ENCODE results near the gene KCNA5.

KCNA5 gene

GRCh38 chr12:5027046-5027821, 16.4 kb upstream of the KCNA5 start:
- DNase-seq (ENCODE audit: low read depth): no peak

DNA sequence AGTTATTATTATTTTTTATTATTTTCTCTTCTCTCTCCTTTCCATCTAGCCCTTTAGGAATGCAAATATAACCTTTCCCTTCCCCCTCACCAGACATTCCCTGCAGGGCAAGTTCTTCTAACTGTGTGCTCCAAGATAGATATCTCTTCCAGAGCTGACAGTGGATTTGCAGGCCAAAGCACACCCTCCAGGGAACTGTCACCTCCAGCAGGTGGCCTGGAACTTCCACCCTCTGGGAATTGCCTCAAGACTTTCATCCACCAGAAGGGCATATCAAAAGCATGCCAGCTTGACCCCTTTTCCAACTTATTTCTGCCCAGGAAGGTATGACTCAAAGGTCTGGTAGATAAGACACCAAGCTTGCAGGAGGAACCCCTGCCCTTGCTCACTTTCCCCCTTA, 13.6 kb upstream of the KCNA5 start:
- DNase-seq (ENCODE audit: low read depth): no peak

DNA sequence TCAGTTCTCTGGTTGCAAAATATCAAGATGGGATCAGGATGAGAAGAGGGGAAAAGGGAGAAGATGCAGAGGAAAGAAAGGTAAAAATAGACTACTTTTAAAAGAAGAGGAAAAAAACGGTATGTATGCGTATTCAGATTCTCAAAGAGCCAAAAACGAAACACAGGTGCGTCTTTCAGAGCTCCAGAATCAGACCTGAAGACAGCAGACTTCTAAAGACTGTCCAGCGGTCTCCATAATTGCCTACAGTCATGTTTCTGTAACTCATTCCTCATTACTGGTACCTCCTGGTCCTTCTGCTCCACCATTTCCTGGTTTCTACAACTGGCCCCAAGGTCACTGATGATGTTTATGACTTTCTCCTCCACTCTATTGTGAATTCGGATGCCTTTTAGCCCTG, 12.4 kb upstream of the KCNA5 start:
- DNase-seq (ENCODE audit: low read depth): no peak

DNA sequence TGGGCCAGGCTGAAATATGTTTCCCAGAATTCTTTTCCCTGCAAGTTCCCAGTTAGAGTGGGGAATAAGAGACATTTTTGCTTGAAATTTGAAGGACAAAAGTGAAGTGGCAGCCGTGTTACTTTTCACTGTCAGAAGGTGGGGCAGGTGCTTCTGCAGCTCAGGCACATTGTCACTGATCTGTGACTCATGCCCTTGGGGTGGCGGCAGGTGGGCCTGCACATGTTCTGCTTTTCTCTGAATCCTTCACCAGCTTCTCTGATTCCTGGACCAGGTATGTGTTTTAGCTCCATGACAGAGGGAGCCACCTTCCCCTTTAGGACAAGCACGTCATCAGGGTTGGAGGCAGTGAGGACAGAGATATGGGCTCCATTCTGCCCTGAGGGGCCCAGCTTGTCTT, 11.7 kb upstream of the KCNA5 start:
- DNase-seq (ENCODE audit: low read depth): no peak

- DNase-seq (ENCODE audit: low read depth): no peak
Observed at GRCh38 chr12:5032821-5033220, 10.9 kb upstream of the KCNA5 start.

GRCh38 chr12:5033883-5034282, 9.8 kb upstream of the KCNA5 start:
- DNase-seq (ENCODE audit: low read depth): no peak

GRCh38 chr12:5034603-5035002, 9.1 kb upstream of the KCNA5 start:
- no peak for DNase-seq (ENCODE audit: low read depth)

DNA sequence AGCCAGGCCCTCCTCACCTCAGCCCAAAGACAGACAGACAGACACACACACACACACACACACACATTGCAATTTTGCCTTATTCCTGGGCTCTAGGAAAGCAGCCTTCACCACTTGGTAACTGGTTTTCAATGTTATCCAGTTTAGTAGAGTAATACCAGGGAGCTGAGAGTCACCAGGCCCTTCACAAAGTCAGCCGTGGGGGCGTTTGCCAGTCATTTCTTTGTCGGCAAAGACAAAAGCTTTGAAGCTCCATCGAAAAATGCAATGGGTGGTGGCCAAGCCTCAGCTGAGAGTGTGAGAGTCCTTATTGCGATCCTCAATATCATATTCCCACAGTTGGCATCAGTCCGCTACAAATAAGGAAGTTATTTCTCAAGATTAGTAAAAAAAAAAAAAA, 8.1 kb upstream of the KCNA5 start:
- DNase-seq (ENCODE audit: low read depth): no peak

GRCh38 chr12:5036031-5036430, 7.6 kb upstream of the KCNA5 start:
- no peak for DNase-seq (ENCODE audit: low read depth)

GRCh38 chr12:5037795-5038357, 5.8 kb upstream of the KCNA5 start:
- no peak for DNase-seq (ENCODE audit: low read depth)

DNA sequence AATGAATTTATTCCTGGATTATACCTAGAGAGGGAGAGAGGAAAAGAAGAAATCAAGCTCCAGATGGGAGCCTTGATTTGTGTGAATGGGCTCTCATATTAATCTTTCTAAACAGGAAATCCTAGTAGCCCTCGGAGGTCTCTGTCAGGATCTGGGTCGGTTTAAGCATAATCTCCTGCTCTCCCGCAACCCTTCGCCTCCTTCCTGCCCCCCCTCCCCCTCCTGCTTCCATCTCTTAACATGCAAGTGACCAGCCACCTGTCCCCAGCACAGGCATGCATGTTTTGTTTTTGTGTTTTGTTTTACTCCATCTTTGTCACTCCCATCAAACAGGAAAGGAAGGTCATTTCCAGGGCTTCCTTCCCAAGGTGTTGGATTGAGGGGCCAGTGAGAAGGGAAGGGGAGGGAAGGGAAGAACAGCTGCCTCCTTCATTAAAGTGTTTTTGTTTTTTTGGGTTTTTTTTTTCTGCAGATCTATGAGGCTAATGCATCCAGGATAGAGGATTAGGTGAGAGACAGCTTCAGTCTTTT, 4.8 kb upstream of the KCNA5 start:
- no peak for DNase-seq (ENCODE audit: low read depth)

DNA sequence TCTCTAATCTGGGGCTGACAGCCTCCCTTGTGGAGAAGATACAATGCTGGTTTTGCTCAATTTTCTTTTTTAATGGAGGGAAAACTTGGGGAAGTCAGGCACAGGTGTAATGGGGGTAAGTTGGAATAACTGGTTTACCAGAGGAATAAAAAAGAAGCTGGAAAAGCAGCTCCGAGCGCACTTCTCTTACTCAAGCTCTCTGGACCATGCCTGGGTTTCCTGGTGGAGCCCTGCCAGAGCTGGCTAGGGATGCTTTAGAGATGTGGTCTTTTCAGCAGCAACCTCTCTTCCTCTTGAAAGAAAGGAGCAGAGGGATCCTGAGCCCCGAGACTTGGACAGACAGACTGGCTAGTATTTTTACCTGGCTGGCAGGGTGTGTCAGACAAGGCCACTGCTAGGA, 3.9 kb upstream of the KCNA5 start:
- DNase-seq (ENCODE audit: low read depth): no peak

DNA sequence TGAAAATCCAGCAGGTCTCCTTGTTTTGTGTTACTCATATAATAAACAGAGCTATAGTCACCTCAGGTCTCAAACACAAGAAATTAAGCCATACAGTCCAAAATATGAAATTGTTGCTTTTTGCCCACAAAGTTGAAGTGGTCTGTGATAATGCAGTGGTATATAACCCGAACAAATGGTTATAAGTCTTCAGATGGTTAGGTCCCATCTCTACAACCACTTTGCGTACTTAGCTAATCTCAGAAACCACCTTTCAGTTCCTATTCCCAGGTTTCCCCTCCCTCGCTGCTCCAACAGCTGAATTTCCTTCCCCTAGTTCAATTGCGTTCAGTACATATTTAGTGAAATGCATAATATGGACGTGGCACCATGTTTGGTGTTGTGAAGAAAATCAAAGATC, 3.3 kb upstream of the KCNA5 start:
- no peak for DNase-seq (ENCODE audit: low read depth)

- DNase-seq (ENCODE audit: low read depth): no peak
Observed at GRCh38 chr12:5044420-5045295, 979 bp downstream of the KCNA5 start.

DNA sequence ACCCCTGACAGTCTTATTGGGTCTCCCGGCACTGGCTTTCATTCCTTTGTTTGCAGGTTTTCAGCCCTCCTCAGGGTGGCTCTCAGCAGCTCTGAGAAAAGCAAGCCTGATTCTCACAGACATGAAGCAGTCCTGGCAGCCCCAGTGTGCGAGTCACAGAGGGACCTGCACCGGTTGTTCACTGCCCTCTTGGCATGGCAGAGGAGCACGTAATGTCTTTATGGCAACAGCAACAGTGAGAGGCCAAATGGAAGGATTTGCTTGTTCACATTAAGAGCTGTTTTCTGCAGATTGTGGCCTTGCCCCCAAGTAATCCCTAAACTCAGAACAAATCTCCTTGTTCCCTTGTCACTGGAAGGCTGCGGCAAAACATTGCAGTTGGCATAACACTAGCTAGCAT, 3.4 kb downstream of the KCNA5 start:
- DNase-seq (ENCODE audit: low read depth): no peak

DNA sequence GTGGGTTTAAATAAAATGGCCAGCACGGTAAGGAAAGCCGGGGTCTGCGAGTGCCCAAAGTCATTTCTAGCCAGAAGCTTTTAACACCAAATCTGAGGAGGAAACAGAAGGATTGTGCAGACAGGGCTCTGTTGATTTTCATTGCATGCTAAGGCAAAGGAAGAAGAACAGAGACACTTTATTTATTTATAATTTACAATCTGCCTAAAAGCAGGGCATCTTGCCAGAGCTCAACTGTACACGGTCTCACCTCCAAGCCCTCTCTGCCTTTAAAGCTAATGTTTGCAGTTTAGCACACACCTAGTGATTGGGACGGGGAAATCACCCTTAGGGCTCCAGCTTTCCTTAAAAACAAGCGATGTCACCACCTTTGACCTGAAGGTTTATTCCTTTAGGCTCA, 4.0 kb downstream of the KCNA5 start:
- no peak for DNase-seq (ENCODE audit: low read depth)

GRCh38 chr12:5050542-5050941, 6.9 kb downstream of the KCNA5 start:
- no peak for DNase-seq (ENCODE audit: low read depth)

DNA sequence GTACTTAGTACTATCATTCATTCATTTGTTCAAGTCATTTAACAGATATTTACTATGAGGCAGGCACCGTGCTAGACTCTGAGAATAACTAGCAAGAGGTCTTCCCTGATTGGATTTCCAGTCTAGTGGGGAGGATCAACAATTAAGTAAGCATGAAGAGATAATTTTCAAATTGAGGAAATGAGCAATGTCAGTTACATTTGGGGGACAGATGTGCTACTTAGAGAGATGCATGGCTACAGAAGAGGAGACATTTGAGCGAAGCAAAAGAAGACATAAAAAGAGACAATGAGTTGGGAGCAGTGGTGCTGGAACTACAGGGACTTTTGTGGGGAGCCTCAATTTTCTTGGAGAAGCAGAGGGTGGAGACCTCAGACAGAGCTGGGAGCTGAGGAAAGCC, 7.7 kb downstream of the KCNA5 start:
- no peak for DNase-seq (ENCODE audit: low read depth)

GRCh38 chr12:5051913-5052312, 8.2 kb downstream of the KCNA5 start:
- DNase-seq (ENCODE audit: low read depth): no peak

DNA sequence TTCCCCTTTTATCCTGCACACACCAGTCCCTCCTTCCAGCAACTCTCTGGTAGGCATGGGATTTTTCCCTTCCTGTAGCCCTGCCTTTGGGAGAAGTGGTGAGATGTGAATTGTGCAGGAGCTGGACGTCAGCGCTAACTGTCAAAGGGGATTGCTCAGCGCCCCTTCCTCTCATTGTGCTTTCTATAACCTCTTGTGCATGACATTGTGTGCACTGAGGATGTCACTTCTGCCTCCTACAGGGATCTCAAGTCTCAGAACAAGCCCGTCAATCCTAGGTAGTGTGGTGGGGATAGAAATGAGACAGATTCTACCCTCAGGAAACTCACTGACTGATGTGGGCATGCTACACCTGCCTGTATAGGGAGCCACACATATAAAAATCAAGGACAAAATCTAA, 8.7 kb downstream of the KCNA5 start:
- DNase-seq (ENCODE audit: low read depth): no peak

DNA sequence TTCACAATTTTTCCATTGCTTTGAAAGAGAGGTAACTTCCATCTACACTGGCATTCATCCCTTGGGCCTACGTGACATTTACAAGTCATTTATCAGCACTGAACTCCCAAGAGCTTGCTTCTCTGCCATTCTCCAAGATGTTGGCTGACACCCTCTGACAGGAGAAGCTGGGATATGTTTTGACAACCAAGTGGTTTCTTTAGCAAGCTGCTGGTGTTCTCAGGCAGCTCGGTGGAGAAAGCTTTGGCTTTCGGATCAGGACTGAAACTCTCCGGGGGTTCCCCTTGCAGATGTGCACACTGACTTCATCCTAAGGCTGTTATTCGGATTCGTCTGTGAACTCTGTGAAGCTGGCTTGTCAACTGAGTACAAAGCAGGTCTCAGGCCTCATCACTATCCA, 15.7 kb downstream of the KCNA5 start:
- DNase-seq (ENCODE audit: low read depth): no peak

- DNase-seq (ENCODE audit: low read depth): no peak
Observed at GRCh38 chr12:5060958-5061357, 17.3 kb downstream of the KCNA5 start.

GRCh38 chr12:5063149-5063548, 19.5 kb downstream of the KCNA5 start:
- DNase-seq (ENCODE audit: low read depth): no peak
